IMR-90 (cell line): ENCODE data around the gene MOB2.

Experiments
- BHLHE40 ChIP-seq: fragments of 150-350 bp; IDR thresholded peaks from 2 replicates; pipeline ENCODE4 v1.6.1; 2016; ENCODE audit warnings: mild to moderate bottlenecking, low read depth, low read length
- CEBPB ChIP-seq: IDR thresholded peaks from 2 replicates; pipeline ENCODE4 v1.6.1; 2012; ENCODE audit warnings: low read depth, low read length, improper control_type of control experiment
- CTCF ChIP-seq: conservative IDR thresholded peaks from 2 replicates; pipeline ENCODE4 v1.5.1; 2012; ENCODE audit warnings: mild to moderate bottlenecking, low read depth, low read length, improper control_type of control experiment
- ELK1 ChIP-seq: fragments of 150-350 bp; IDR thresholded peaks from 2 replicates; pipeline ENCODE4 v1.6.1; 2016; ENCODE audit warnings: low read depth, mild to moderate bottlenecking, low read length, moderate library complexity, borderline replicate concordance
- FOS ChIP-seq: fragments of 150-350 bp; IDR thresholded peaks from 2 replicates; pipeline ENCODE4 v1.6.1; 2016; ENCODE audit warnings: low read depth, low read length
- POLR2A ChIP-seq: IDR thresholded peaks from 2 replicates; pipeline ENCODE4 v1.6.1; 2012; ENCODE audit warnings: mild to moderate bottlenecking, low read depth, low read length
- RCOR1 ChIP-seq: IDR thresholded peaks from 2 replicates; pipeline ENCODE4 v1.6.1; 2012; ENCODE audit warnings: mild to moderate bottlenecking, low read length, improper control_type of control experiment; ENCODE audit not compliant: insufficient replicate concordance
- RFX5 ChIP-seq: IDR thresholded peaks from 2 replicates; pipeline ENCODE4 v1.8.0; 2012; ENCODE audit warnings: low read depth, mild to moderate bottlenecking, low read length, moderate library complexity
- SMC3 ChIP-seq: fragments of 150-350 bp; IDR thresholded peaks from 2 replicates; pipeline ENCODE4 v1.6.1; 2016; ENCODE audit warnings: low read depth, mild to moderate bottlenecking, antibody characterized with exemption, low read length, moderate library complexity

DNA sequence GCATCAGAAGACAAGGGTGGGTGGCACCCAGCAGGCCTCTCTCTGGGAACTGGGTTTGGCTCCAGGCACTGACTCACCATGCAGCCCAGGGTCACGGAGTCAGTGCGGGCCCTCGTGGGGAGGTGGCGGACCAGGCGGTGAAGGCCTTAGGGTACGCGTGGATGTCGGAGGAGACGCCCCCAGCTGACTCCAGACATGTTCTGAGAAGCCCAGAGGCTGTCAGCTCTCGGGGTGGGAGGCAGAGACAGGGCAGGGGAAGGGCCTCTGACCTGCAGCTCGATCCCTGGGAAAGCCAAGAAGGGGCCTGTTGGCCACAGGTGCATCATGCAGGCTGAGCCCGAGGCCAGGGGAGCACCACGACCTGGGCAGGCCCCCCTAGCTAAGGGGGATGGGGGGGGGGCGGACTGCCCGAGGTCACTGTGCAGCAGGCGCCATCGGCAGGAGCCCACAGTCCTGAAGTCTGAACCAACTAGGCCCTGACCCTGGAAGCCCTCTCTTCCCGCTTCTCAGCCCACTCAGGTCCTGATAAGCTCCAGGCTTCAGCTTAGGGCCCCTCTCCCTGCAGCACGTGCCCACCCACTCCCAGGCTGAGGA lies 18.0 kb downstream of the MOB2 start:
- TF ChIP-seq POLR2A (no peak), CTCF (no peak), BHLHE40 (no peak), RCOR1 (no peak), FOS (no peak), CEBPB (no peak), SMC3 (no peak), RFX5 (no peak), ELK1 (no peak)
